WTC11 (cell line): Measurements from ENCODE around the gene PALD1.

Experiments
- CBFB ChIP-seq: sonication (generic); formaldehyde crosslinking; IDR thresholded peaks from 2 replicates; pipeline ENCODE4 v1.8.1; 2022; ENCODE audit warnings: mild to moderate bottlenecking, low read depth, missing genetic modification reagents
- NR2C2 ChIP-seq: sonication (generic); formaldehyde crosslinking; IDR thresholded peaks from 2 replicates; pipeline ENCODE4 v1.8.0; 2022; ENCODE audit warnings: mild to moderate bottlenecking, missing genetic modification reagents
- SP1 ChIP-seq: sonication (generic); formaldehyde crosslinking; conservative IDR thresholded peaks from 2 replicates; pipeline ENCODE4 v1.8.1; 2022; ENCODE audit warnings: missing genetic modification reagents
- USF1 ChIP-seq: sonication (generic); formaldehyde crosslinking; IDR thresholded peaks from 2 replicates; pipeline ENCODE4 v1.8.0; 2022; ENCODE audit warnings: mild to moderate bottlenecking, missing genetic modification reagents
- ZBTB21 ChIP-seq: sonication (generic); formaldehyde crosslinking; IDR thresholded peaks from 2 replicates; pipeline ENCODE4 v1.8.1; 2023; ENCODE audit warnings: mild to moderate bottlenecking, missing genetic modification reagents, borderline replicate concordance
- ZNF263 ChIP-seq: sonication (generic); formaldehyde crosslinking; IDR thresholded peaks from 2 replicates; pipeline ENCODE4 v1.8.1; 2022; ENCODE audit warnings: low read depth, mild to moderate bottlenecking, moderate library complexity, missing genetic modification reagents
- ZNF317 ChIP-seq: sonication (generic); formaldehyde crosslinking; IDR thresholded peaks from 2 replicates; pipeline ENCODE4 v1.8.1; 2023; ENCODE audit warnings: low read depth, mild to moderate bottlenecking, moderate library complexity, missing genetic modification reagents, borderline replicate concordance
- TF ChIP-seq, protein P1 (sequence below): fragments of 200-600 bp; IDR thresholded peaks from 2 replicates; pipeline ENCODE4 v1.8.0; 2022; ENCODE audit warnings: antibody characterized with exemption
- TF ChIP-seq, protein P2 (sequence below): sonication (generic); formaldehyde crosslinking; IDR thresholded peaks from 2 replicates; pipeline ENCODE4 v1.8.1; 2023; ENCODE audit warnings: mild to moderate bottlenecking, moderate library complexity, missing genetic modification reagents

- TF ChIP-seq ZBTB21 (CRISPR knock-in tag) (no peak), USF1 (CRISPR knock-in tag) (no peak), ZNF317 (CRISPR knock-in tag) (no peak), CBFB (CRISPR knock-in tag) (no peak), NR2C2 (CRISPR knock-in tag) (no peak), SP1 (CRISPR knock-in tag) (0 out of 2 replicates have a peak, but pooled peaks have one; percentile 14), ZNF263 (CRISPR knock-in tag) (no peak)
- TF ChIP-seq, protein P1, sequence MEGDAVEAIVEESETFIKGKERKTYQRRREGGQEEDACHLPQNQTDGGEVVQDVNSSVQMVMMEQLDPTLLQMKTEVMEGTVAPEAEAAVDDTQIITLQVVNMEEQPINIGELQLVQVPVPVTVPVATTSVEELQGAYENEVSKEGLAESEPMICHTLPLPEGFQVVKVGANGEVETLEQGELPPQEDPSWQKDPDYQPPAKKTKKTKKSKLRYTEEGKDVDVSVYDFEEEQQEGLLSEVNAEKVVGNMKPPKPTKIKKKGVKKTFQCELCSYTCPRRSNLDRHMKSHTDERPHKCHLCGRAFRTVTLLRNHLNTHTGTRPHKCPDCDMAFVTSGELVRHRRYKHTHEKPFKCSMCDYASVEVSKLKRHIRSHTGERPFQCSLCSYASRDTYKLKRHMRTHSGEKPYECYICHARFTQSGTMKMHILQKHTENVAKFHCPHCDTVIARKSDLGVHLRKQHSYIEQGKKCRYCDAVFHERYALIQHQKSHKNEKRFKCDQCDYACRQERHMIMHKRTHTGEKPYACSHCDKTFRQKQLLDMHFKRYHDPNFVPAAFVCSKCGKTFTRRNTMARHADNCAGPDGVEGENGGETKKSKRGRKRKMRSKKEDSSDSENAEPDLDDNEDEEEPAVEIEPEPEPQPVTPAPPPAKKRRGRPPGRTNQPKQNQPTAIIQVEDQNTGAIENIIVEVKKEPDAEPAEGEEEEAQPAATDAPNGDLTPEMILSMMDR = no peak
- TF ChIP-seq, protein P2, sequence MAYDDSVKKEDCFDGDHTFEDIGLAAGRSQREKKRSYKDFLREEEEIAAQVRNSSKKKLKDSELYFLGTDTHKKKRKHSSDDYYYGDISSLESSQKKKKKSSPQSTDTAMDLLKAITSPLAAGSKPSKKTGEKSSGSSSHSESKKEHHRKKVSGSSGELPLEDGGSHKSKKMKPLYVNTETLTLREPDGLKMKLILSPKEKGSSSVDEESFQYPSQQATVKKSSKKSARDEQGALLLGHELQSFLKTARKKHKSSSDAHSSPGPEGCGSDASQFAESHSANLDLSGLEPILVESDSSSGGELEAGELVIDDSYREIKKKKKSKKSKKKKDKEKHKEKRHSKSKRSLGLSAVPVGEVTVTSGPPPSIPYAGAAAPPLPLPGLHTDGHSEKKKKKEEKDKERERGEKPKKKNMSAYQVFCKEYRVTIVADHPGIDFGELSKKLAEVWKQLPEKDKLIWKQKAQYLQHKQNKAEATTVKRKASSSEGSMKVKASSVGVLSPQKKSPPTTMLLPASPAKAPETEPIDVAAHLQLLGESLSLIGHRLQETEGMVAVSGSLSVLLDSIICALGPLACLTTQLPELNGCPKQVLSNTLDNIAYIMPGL (CRISPR knock-in tag) = no peak
Measured at GRCh38 chr10:70457759-70458305, 20.7 kb upstream of the PALD1 start.
